C1 segment of cervical spinal cord (tissue), 14 donors: ENCODE measurements around the gene UGT1A1.

Experiments used
- DNase-seq, 14 donors: peaks; one replicate each; lab custom pipeline; 2025; lab: John Stamatoyannopoulos, UW

Gene UGT1A1

DNA sequence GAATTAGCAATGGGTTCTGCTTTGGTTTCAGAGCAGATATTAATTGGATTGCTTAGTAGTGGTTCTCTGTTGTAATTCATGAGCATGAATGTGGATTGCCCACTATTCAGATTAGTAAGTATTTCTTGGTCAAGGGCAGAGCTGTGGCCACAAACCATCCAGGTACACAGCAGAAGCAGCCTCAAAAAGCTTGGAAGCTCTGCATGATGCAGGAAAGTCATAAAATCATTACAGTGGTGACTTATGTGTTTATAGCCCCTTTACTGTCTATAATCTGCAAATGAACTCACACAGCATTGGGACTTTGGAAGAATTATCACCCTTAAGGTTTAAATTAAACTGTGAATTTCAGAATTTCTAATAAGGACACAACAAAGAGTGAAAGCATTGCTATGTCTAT is 1.9 kb upstream of the UGT1A1 start:
- DNase-seq: no peak

DNA sequence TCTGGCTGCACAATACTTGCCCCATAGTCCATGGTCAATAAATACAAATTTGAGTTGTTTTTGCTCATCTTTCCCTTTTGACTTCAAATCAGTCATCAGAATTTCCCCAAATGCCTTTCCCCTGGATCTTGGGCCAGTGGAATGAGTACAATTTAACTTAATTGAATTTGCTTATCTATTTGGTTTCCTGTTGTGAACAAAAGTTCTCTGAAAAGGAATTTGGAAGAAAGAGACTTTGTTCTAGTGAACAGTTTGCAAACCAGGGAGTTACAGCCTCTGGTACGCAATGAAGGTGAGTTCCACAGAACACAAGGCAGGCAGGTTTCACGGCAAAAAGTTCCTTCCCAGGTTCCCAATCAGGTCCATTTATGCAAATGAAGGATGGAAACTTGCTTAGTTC is 1.2 kb upstream of the UGT1A1 start:
- DNase-seq: no peak

DNA sequence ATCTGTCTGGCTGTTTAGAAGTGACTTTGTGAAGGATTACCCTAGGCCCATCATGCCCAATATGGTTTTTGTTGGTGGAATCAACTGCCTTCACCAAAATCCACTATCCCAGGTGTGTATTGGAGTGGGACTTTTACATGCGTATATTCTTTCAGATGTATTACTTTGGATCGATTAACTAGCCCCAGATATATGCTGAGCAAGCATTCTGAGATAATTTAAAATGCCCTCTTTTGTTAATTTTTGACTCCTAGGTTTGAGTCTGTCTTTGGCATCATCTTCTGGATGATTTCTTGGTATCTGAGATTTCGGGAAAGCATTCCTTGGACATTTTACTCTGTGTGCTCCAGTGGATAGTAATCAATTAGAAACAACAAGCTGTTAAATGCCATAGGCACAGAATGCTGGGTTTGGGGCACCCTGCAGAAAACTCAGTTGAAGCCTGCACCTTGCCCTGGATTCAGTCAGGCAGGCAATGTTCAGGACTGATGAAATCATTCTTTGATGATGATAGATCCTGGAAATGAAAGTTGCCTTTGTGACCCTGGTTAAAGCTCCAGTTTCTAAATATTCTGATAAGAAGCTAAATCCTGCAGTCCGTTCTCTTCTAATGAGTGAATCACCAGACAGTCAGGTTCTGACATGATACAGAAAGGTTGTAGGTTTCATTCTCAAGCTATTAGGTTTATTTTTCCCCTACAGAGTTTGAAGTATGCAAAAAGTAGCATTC is 1.1 kb downstream of the UGT1A1 start:
- no peak for DNase-seq

DNA sequence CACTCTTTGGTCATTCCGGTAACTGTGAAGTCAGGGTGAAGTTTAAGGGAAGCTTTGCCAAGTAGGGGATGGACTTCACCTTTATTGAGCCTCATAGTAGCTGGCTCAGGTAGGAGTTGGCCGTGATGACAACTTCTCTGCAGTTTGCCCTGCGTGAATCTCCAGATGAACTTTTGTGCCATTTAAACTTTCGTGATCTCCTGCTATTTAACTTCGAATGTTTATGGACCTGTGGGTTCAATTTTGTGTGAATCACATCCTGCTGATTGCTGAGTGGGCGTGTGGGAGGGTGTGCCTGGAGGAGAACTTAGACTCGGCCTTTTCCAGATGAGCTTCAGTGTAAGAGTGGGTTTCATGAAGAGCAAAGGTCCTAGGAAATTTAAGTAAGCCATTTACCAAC is 4.2 kb downstream of the UGT1A1 start:
- DNase-seq: no peak

DNA sequence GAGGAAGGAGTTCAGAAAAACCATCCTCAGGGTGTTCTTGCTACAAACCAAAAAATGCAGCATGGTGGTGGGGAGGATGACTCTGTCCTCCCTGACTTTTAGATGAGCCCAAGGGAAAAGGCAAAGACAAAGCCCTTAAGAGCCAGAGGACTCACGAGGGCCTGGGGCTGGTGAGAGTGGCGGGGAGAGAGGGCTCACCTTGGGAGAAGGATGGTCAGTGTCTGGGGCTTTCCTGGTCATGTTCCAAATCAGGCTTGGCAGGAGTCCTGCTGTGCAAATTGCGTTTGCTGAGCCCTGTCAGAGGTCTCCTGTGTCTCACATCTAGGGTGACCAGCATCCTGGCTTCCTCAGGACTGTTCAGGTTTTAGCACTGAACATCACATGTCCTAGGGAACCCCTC is 4.7 kb downstream of the UGT1A1 start:
- no peak for DNase-seq

DNA sequence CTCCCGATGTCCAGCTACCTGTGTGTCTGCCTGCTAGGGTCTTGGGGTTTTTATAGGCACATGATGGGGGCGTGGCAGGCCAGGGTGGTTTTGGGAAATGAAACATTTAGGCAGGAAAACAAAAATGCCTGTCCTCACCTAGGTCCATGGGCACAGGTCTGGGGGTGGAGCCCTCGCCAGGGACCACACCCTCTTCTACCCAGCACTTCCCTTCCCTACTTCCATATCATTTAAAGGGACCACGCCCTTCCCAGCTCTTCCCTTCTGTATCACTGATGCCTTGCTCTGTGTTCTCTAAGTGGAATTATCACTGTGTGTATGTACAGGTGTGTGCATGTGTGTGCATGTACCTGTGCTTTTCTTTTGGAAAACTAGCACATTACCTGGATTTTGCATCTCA is 6.3 kb downstream of the UGT1A1 start:
- DNase-seq: no peak

DNA sequence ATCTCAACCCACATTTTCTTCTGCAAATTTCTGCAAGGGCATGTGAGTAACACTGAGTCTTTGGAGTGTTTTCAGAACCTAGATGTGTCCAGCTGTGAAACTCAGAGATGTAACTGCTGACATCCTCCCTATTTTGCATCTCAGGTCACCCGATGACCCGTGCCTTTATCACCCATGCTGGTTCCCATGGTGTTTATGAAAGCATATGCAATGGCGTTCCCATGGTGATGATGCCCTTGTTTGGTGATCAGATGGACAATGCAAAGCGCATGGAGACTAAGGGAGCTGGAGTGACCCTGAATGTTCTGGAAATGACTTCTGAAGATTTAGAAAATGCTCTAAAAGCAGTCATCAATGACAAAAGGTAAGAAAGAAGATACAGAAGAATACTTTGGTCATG is 8.0 kb downstream of the UGT1A1 start:
- DNase-seq: no peak

DNA sequence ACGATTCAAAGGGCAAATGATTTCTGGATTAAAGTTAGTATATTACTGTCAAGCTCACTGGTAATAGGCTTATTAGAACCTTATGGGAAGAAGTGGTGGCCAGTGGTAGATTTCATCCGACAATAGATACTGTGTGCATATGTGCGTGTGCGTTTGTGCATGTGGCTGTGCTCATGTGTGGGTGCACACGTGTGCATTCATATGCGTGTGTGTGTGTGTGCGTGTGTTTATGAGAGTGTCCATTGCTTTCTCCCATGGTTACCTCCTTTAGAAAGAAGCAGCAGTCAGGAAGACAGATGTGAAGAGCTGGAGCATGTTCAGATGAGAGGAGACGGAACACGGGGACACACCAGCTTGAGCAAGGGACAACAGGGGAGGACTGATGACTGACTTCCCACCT is 9.2 kb downstream of the UGT1A1 start:
- no peak for DNase-seq

DNA sequence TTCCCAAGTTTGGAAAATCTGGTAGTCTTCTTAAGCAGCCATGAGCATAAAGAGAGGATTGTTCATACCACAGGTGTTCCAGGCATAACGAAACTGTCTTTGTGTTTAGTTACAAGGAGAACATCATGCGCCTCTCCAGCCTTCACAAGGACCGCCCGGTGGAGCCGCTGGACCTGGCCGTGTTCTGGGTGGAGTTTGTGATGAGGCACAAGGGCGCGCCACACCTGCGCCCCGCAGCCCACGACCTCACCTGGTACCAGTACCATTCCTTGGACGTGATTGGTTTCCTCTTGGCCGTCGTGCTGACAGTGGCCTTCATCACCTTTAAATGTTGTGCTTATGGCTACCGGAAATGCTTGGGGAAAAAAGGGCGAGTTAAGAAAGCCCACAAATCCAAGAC is 12.1 kb downstream of the UGT1A1 start:
- no peak for DNase-seq

DNA sequence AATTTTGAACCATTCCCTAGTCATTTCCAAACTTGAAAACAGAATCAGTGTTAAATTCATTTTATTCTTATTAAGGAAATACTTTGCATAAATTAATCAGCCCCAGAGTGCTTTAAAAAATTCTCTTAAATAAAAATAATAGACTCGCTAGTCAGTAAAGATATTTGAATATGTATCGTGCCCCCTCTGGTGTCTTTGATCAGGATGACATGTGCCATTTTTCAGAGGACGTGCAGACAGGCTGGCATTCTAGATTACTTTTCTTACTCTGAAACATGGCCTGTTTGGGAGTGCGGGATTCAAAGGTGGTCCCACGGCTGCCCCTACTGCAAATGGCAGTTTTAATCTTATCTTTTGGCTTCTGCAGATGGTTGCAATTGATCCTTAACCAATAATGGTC is 12.5 kb downstream of the UGT1A1 start:
- DNase-seq: no peak

DNA sequence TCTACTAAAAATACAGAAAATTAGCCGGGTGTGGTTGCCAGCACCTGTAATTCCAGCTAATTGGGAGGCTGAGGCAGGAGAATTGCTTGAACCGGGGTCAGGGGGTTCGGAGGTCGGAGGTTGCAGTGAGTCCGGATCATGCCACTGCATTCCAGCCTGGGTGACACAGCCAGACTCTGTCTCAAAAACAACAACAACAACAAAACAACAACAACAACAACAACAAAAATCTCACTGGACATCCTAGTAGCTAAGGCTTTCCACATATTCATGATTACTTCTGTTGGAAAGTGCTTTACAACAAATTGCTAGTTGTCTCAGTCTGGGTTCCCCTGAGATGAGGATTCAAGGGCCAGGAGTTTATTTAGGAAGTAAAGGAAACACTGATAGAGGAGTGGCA is 13.8 kb downstream of the UGT1A1 start:
- no peak for DNase-seq

DNA sequence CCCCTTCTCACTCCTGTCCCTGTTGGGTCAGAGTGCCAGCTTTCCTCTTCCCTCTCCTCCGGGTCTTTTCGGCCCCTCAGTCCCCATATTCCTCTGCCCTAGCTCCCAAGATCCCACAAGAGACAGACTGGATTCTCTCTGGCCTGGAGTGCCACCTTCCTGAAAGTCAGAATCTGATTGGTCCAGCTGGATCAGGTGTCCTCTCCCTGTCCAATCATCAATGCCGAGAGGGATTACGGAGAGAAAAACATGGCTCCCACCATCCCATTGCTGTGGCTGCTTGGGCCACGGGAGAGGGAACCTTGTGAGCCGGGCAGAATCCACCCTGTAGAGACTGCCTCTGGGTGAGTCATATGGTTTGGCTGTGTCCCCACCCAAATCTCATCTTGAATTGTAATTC is 15.3 kb downstream of the UGT1A1 start:
- no peak for DNase-seq

DNA sequence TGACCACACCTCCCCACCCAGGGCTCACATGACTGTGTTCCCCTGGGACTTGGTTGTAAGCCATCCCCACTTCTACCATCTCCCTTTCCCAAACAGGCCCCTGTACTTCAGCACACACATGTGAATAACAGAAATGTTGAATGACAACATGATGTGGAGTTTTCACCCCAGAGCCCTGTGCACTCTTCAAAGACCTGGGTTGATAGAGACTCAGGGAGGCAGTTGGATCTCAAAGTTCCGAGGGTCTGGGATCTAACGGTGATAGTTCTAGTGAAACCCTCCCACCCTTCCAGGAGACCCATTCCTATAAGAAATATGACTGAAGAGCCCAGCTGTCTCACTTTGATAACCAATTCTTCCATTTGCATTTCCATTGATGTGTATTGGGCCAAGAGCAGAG is 18.0 kb downstream of the UGT1A1 start, which contains the start of gene MROH2A:
Gene MROH2A, plus strand, starts transcription at position 301 of the 400 bp plus-strand sequence. CDS start 1,029 bp downstream, outside the sequence.
- no peak for DNase-seq

DNA sequence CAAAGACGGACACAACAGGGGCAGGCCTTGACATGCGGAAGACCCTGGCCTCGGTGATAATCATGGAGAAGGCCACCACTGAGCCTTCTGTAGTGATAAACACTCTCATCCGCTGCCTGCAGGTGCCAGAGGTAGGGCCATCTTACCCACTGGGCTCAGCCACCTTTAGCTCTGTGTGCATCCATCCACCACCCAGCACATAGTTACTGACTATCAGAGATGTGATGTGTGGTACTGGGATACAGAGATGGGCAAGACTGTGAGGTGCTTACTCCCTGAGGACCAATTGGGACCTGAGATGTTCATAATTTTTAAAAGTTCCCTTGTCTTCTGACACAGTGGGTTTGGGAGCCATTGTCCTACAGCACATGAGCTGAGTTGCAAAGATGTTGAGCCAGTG is 19.7 kb downstream of the UGT1A1 start:
- no peak for DNase-seq

DNA sequence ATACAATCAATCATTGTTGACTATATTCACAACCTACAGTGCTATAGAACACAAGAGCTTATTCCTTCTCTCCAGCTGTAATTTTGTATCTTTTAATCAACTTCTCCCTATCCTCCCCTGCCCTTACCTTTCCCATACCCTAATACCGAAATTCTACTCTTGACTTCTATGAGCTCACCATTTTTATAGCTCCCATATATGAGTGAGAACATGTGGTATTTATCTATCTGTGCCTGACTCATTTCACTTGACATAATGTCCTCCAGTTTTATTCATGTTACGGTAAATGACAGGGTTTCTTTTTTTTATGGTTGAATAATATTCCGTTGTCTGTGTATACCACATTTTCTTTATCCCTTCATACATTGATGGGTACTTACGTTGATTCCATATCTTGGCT is 20.7 kb downstream of the UGT1A1 start:
- no peak for DNase-seq

DNA sequence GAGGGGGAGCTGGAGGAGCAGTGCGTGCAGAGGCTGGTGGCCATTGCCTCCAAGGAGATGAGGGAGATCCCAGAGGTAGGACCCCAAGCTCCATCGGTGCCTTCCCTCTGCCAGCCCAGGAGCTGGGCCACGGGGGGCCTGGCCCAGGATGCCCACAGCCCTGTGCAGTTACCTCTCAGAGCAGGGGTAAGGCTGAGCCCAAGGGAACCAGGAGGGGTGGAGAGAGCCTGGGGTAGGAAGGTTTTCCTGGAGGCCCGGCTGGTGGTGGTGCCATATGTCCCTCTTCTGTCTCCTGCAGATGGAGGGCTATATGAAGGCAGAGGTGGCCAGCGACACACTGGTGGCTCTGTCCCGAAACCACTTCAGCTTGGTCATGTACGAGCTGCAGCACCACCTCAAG is 29.5 kb downstream of the UGT1A1 start:
- DNase-seq: no peak

DNA sequence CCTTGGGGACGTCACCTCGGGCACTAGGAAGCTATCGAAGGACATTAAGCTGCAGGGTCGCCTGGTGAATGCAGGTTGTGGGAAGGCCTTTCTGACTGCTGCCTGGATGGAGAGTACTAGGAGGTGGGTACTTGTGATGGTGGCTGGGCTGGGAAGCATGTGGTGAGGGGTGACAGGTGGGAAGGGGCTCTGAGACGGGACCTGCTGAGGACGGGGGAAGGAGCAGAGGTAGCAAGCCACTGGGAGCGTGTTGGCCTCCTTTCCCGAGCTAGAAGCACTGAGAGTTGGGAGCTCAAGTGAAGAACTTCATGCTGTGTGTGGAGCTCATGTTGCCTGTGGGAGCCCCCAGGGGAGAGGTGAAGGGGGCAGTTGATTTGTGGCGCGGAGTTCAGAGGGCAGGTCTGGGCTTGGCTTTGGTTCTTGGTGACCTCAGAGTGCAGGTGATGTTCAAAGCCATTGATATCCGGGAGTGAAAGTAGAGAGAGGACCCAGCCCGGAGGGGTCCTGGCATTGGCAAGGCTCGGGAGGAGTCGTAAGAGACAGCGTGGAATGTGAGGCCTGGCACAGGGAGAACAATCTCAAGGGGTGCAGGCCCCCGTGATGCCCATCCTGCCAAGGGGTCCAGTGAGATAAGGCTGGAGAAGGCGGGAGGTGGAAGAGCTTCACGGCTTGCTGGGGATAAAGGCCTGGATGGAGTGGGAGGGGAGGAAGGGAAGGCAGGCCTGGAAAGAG is 31.2 kb downstream of the UGT1A1 start:
- no peak for DNase-seq

DNA sequence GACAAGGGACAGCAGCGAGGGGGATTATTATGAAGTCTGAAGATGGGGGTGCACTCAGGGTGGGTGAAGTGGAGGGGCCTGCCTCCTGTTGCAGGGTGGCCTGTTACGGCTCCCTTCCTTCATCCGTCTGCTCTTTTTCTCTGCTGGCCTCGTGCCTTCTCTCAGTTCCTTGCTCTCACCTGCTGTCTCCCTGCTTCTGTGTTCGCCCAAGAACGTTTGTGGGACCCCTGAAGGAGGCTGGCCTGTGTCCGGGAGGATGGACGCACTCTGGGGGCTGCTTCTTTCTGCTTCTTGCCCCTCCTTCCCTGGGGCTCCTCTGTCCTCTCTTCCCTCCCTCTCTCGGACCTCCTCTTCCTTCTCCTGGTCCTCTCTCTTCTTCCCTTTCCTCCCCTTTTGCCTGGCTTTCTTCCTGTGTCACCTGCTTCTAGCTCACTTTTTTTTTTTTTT is 31.8 kb downstream of the UGT1A1 start:
- no peak for DNase-seq

DNA sequence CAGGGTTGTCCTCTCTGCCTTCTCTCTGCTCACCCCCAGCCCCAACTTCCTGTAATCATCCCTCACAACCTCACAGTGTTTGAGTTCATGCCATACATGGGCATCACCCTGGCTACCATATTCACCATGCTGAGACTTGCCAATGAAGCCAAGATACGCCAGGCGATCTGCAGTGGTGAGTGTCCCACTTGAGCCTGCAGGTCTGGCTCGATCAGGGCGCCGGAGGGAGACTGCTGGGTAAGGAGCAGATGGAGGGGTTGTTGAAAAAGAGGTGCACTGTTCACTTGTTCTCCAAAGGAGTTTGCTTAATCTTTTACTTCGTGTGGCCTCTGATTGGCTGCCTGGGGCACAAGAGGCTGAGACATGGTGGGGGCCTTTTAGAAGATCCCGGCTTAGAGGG is 32.6 kb downstream of the UGT1A1 start:
- no peak for DNase-seq

DNA sequence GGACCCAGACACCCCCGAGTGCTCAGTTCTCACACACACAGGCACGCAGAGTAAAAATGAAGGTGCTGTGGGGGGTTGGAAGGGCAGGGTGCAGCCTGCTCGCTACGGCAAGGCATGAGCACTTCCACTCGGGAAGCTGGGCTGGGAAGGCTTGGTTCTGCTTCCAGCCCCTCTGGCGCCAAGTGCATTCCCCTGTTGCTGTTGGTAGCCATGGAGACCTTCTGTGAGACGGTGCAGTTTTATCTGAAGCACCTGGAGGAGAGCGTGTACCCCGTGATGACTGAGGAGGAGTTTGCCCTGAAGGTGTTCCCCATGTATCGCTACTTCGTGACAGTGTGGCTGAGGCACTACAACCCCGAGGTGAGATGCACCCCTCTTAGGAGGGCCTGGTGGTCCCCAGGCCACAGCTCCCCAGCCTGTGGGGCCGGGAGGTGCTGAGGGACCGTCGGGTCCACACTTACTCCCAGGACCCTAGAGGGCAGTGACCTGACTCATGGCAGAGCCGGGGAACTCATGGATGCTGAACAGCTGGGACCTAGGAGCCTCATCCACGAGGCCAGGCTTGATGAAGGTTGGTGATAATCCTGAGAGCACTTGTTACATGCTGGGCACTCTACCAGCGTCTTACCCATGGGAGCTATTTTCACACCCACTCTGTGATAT is 33.5 kb downstream of the UGT1A1 start:
- DNase-seq: no peak

DNA sequence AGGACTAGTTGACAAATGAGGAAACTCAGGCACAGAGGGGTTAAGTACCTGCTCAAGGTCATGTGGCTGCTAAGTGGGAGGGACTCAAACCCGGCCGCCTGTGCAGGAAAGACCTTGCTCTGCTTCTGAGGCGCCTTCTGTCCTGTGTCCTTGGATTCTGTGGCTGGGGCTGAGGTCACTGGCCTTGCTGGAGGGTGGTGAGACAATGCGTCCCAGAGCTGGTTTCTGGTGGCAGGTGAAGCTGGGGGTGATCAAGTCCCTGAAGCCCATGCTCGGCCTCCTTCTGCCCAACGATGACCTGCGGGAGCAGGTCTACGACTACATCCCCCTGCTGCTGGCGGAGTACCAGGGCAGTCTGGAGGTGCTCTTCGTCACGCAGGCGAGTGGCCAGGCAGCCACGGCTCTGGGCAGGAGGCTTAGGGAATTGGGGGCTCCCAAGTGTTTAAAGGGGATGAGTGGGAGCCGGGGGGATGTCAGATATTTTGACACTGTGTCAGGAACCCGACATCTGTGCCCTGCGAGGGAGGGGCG is 34.1 kb downstream of the UGT1A1 start:
- DNase-seq: no peak

DNA sequence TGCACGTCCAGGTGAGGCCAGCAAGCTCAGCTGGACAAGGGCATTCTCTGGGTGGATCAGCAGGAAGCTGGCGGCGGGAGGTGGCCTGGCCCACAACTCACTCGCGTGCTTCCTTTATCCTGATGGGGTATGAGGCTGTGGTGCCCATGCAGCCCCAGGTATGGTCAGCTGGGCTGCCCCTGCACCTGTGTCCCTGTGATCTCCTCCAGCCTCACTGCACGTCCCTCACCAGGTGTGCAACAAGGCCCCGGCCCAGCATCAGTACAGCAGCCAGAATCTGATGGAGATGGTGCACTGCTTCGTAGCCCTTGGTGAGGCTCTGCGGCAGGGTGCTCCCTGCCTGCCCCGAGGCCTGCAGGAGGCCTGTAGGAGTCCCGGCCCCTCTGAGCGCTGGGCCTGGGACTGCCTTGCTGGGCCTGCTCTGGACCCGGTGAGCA is 35.7 kb downstream of the UGT1A1 start:
- DNase-seq: no peak
